Thymus (tissue), 11 donors: ENCODE measurements around the gene CAMK2B. TPM values are rescaled to one million over a fixed set of nuclear protein-coding genes. Genes with fewer than 3 reads are reported as not detected.

Experiments used
- DNase-seq, 9 donors: peaks; one replicate each; pipeline ENCODE4 v3.0.0-alpha.2; 2013; ENCODE audit warnings: low spot score in 9 of 9, low read depth in 6 of 9, missing footprints in 1 of 9
- H3K27ac ChIP-seq, 2 donors: one replicate each; pipeline ENCODE4 v1.5.1; 2013; ENCODE audit warnings: control low read depth in 1 of 2, low read depth in 1 of 2, low read length in 1 of 2, mild to moderate bottlenecking in 1 of 2, moderate library complexity in 1 of 2
- H3K27me3 ChIP-seq, 2 donors: one replicate each; pipeline ENCODE4 v1.5.1; 2013; ENCODE audit warnings: low read length in 1 of 2; ENCODE audit not compliant: control insufficient read depth in 2 of 2, insufficient read depth in 1 of 2
- H3K36me3 ChIP-seq, 2 donors: one replicate each; pipeline ENCODE4 v1.5.1; 2013; ENCODE audit warnings: low read length in 1 of 2, mild to moderate bottlenecking in 1 of 2, moderate library complexity in 1 of 2; ENCODE audit not compliant: control insufficient read depth in 2 of 2, insufficient read depth in 2 of 2
- H3K4me1 ChIP-seq, 2 donors: one replicate each; pipeline ENCODE4 v1.5.1; 2013; ENCODE audit warnings: low read length in 2 of 2; ENCODE audit not compliant: control insufficient read depth in 2 of 2, insufficient read depth in 2 of 2
- H3K4me3 ChIP-seq, 2 donors: one replicate each; pipeline ENCODE4 v1.5.1; 2013; ENCODE audit warnings: low read length in 2 of 2, control low read depth in 1 of 2, mild to moderate bottlenecking in 1 of 2
- H3K9me3 ChIP-seq, 2 donors: one replicate each; pipeline ENCODE4 v1.5.1; 2013; ENCODE audit warnings: low read length in 1 of 2, mild to moderate bottlenecking in 1 of 2; ENCODE audit not compliant: control insufficient read depth in 2 of 2, insufficient read depth in 1 of 2
- WGBS: extraction: QIAGEN DNeasy Blood & Tissue Kit; methylation state at CpG from one replicate; pipeline ENCODE4 v1.1.7; 2013; 5-methylcytosine and 5-hydroxymethylcytosine counted together
- polyA plus RNA-seq: library from polyadenylated mRNA; stranded (reverse); fragments of 200-250 nt; gene quantifications from one replicate; pipeline ENCODE4 v1.2.3, GENCODE V29; 2013
- total RNA-seq: library from RNA; stranded (reverse); fragments of 120-200 nt; gene quantifications from one replicate; pipeline ENCODE4 v1.2.4, GENCODE V29; 2013
- donor health status: healthy.

The CAMK2B gene
- total and polyA plus RNA-seq, 2 donors = 0.85 to 3.1 TPM

DNA sequence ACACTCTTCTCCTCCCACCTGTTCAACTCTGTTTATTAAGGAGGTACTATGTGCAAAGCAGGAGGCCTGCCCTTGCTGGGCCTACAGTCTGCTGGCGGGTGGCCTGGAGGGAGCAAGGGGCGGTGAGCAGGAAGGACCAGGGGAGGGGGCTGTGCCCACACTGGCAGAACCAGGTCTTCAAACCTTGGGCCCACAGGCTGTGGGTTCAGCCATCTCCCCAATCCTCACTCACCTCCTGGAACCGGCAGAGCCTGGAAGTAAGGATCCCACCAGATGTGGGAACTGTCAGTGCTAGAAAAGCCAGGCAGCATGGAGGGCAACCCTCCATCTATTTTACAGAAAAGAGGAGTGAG is 50.8 kb downstream of the CAMK2B start:
- H3K9me3 ChIP-seq = no peaks in the 10 kb centered on the region
- H3K36me3 ChIP-seq = no peaks in the 10 kb centered on the region
- H3K27me3 ChIP-seq = peaks cover 0 to 24% of the 10 kb centered on the region in 2 donors
- no peak overlapping the region for H3K4me3 ChIP-seq
- peaks cover 0 to 3% of the 10 kb centered on the region in 2 donors for H3K4me1 ChIP-seq
- DNase-seq = no peak
- 98% methylated on average over 3 of the region's 3 CpGs for WGBS
- H3K27ac ChIP-seq = no peak overlapping the region

DNA sequence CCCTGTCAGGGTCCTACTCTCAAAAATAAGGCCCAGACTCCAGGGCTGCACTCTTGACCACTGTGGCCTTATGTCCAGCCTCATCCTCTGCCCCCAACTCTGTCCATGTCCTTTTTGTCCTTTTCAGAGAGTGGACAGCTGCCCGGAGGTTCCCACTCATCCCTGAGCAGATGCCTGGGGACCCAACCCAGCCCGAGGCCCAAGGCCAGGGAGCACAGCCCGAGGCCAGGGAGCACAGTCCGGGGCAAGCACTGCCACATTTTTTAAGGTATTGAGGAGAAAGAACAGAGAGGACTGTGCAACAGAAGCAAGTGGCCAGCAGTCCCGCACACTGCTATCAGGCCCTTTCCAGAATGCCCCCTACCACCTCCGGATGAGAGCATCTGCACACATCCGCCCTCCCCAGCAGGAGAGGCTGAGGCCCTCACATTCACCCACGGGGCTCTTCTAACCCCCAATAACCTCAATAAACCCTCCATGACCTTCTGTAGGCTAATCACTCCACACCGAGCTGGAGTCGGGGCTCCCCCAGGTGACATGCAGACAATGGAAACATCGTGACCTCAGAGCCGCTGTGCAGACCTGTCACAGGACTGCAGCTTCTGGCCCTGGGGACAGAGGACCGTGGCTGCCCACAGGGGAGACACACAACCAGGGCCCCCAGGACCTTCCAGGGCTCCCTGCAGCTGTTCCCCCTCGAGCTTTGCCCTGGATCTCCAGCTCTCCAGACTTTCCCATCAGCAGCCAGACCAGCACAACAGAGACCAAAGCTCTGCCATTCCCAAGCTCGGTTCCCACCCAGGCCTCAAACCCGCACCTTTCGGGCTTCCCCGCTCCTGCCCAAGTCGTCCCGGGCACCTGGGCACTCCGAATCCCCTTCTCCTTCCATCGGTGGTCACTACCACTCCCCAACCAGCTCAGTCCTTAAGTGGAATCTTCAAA is 51.4 kb downstream of the CAMK2B start:
- no peak for DNase-seq
- Histone ChIP-seq H3K27ac (no peak overlapping the region), H3K4me1 (peaks cover 0 to 3% of the 10 kb centered on the region in 2 donors), H3K4me3 (no peak overlapping the region), H3K27me3 (peaks cover 0 to 27% of the 10 kb centered on the region in 2 donors), H3K9me3 (no peaks in the 10 kb centered on the region), H3K36me3 (no peaks in the 10 kb centered on the region)
- 94% methylated on average over 22 of the region's 22 CpGs for WGBS

DNA sequence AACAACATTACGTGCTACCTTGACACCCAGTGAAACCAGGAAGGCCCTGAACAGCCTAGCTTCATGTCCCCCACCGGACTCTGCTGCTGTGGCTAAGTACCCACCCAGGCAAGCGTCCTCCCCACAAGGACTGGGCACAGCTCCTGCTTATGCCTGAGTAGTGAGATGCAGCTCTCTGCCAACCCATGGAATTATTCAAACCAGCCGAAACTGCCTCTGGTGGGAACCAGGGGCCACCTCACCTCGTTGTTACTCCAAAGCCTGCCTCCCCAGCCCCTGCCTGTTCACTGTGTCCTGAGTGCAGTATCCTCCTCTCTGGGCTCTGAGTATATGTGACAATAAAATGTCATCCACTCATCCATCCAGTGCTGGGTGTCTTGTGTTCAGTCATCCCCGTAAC is 52.4 kb downstream of the CAMK2B start:
- Histone ChIP-seq H3K9me3 (no peaks in the 10 kb centered on the region), H3K36me3 (no peaks in the 10 kb centered on the region), H3K4me3 (no peak overlapping the region), H3K27ac (no peak overlapping the region), H3K27me3 (peaks cover 0 to 34% of the 10 kb centered on the region in 2 donors), H3K4me1 (peaks cover 0 to 3% of the 10 kb centered on the region in 2 donors)
- 89% methylated on average over 6 of the region's 6 CpGs for WGBS
- no peak for DNase-seq

DNA sequence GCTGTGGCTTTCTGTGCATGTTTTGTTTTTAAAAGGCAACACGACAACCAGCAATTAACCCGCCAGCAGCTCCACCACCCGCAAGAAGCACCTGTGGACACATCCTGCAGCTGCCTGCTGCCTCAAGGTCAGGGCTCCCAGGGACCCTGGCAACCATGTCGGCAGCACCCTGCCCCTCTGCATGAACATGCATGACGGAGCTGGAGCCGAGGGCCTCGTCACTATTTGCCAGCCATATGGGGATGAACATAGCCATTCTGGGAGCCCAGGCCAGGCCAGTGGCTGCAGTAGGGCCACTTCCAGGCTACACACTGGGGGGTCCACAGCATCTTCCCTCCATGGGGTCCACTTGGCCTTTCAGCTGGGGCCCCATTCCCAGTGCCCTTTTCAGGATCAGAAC is 52.9 kb downstream of the CAMK2B start:
- H3K36me3 ChIP-seq = no peaks in the 10 kb centered on the region

DNA sequence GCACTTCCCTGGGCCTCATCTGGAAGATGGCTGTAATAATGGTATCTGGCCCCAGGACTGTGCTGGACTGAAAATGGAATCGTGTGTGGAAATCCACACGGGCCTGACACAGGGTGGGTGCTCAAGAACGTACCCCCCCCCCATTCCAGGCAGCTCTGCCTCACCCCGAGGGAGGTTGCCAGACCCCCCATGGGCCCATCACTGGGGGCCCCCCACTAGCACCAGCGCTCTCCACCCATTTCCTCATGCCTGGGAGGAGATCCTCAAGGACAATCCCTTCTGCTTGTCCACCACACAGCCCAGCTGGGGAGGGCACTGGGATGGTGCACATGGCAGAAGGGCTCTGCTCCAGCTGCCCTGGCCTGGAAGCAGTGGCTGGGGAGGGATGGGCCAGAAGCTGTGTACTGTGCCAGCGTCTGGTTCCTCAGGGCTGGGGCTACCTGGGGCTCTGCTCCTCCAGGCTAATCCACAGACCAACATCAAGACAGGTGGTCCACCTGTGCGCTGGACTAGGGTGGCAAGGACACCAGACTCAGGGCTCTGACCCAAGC is 55.4 kb downstream of the CAMK2B start:
- Histone ChIP-seq H3K27me3 (peaks cover 0 to 30% of the 10 kb centered on the region in 2 donors), H3K36me3 (no peaks in the 10 kb centered on the region), H3K9me3 (no peaks in the 10 kb centered on the region), H3K27ac (no peak overlapping the region), H3K4me3 (no peak overlapping the region), H3K4me1 (no peaks in the 10 kb centered on the region)
- DNase-seq = no peak
- WGBS = 93% methylated on average over 7 of the region's 7 CpGs

More for the DNA sequence above, 52.9 kb downstream of the CAMK2B start:
- no peak for DNase-seq
- Histone ChIP-seq H3K9me3 (no peaks in the 10 kb centered on the region), H3K4me3 (no peak overlapping the region), H3K27ac (no peak overlapping the region), H3K27me3 (peaks cover 0 to 37% of the 10 kb centered on the region in 2 donors), H3K4me1 (peaks cover 0 to 3% of the 10 kb centered on the region in 2 donors)
- WGBS = 94% methylated on average over 7 of the region's 7 CpGs

DNA sequence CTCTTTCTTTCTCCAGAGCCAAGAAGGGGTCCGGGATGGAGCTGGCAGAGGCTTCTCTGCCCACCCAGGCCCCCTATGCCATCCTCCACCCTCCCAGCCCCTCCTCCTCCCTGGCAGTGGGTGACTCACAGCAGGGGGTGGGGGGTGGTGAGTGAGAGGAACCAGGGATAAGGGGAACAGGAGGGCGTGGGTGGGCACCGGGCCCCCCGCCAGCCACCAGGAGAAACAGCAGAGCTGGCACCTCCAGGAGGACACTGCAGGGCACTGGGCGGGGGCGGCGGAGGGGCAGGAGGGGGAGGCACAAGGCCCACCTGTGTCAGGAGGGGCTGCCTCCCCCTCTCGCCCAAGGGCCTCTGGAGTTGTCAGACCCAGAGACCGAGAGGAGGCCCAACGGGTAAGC is 56.0 kb downstream of the CAMK2B start:
- H3K36me3 ChIP-seq = no peaks in the 10 kb centered on the region
- no peaks in the 10 kb centered on the region for H3K4me1 ChIP-seq
- no peak overlapping the region for H3K4me3 ChIP-seq
- 92% methylated on average over 10 of the region's 10 CpGs for WGBS
- H3K9me3 ChIP-seq = no peaks in the 10 kb centered on the region
- peaks cover 0 to 25% of the 10 kb centered on the region in 2 donors for H3K27me3 ChIP-seq
- H3K27ac ChIP-seq = no peak overlapping the region
- DNase-seq = no peak

DNA sequence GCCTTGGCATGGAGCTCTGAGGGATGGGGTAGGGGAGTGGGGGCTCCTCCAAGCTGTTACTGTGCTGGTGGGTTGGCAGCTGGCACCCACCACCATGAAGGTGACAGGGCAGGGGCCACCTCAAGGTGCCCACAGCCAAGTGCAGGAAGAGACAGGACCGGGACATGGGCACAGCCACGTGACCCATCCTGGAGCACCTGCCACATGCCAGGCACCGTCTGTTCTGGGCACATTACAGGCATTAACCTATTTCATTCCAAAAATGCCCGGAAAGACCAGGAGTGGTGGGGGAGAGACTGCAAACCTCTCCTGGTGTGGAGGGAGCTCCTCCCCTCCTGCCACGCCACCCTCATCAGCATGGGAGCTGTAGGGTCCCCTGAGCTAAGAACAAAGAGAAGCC is 56.7 kb downstream of the CAMK2B start:
- Histone ChIP-seq H3K4me3 (no peak overlapping the region), H3K27me3 (peaks cover 0 to 26% of the 10 kb centered on the region in 2 donors), H3K9me3 (no peaks in the 10 kb centered on the region), H3K4me1 (peaks cover 0 to 5% of the 10 kb centered on the region in 2 donors), H3K27ac (no peak overlapping the region), H3K36me3 (no peaks in the 10 kb centered on the region)
- DNase-seq = no peak
- WGBS = 96% methylated on average over 5 of the region's 5 CpGs

DNA sequence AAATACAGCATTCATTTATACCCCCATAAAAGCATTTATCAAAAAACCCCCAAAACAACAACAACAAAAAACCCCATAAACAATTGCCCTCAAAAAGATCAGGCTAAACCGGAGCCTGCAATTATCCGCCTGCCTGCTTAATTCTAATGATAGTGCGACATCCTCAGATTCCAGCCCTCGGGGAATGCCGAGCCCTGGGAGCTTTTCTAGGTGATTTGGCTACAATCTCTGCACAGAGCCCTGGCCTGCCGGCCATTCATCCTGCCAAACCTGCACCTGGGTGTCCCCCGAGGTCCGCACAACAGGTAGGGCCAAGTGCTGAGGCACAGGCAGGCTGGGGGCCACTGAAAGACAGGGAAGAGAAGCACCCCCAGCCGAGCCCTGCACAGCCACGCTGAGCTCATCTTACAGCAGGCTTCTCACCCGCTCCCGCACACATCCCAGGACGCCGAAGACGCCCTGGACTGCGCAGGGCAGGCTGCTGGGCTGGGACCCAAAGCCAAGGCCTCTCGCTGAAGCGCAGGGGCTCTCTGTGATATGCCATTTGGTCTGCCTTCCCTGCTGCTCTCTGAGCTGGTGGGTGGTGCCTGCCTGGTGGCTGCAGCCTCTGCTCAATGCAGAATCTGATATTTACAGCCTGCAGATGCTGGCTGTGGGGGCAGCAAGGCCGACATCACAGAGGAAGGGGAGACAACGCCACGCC is 57.5 kb downstream of the CAMK2B start:
- no peak overlapping the region for H3K4me3 ChIP-seq
- no peaks in the 10 kb centered on the region for H3K9me3 ChIP-seq
- H3K27ac ChIP-seq = no peak overlapping the region
- WGBS = 88% methylated on average over 21 of the region's 21 CpGs
- H3K4me1 ChIP-seq = peaks cover 0 to 8% of the 10 kb centered on the region in 2 donors
- H3K27me3 ChIP-seq = peaks cover 0 to 26% of the 10 kb centered on the region in 2 donors
- no peaks in the 10 kb centered on the region for H3K36me3 ChIP-seq
- DNase-seq = no peak

DNA sequence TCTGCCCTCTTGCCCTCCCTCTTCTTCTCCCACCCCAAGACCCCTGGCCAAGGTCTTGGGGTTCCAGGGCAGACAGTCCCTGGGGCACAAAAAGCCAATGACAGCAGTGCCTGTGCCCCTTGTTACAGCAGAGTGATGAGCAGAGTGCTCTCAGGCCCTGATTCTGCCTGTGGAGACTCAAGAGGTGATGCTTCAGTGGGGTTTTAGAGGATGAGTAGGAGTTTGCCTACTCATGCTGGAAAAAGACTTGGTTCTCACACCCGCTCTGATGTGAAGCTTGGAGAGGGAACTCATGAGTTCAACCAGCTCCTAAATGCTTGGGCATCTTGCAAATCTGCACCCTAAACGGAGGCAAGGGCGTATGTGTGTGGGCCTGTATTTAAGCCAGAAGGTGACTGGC is 58.2 kb downstream of the CAMK2B start:
- peaks cover 0 to 8% of the 10 kb centered on the region in 2 donors for H3K4me1 ChIP-seq
- H3K4me3 ChIP-seq = no peak overlapping the region
- H3K27ac ChIP-seq = no peak overlapping the region
- 98% methylated on average over 3 of the region's 3 CpGs for WGBS
- no peak for DNase-seq
- peaks cover 0 to 26% of the 10 kb centered on the region in 2 donors for H3K27me3 ChIP-seq
- no peaks in the 10 kb centered on the region for H3K36me3 ChIP-seq
- no peaks in the 10 kb centered on the region for H3K9me3 ChIP-seq
